ENCODE results near the gene BRSK1. TPM values are rescaled to one million over a fixed set of nuclear protein-coding genes. Genes with fewer than 3 reads are reported as not detected.

Gene BRSK1
- total and polyA plus RNA-seq, 2 of the 13 experiments (the other 11 are each of a cell fraction or from before 2014, with no cell fraction given): 0.18 to 1.2 TPM

- ChIA-PET POLR2A (interaction anchor here (1.8 kb wide), 1 partner anchor 15 kb away, joined by 4 read pairs; the partner anchor contains the start of gene KMT5C), CTCF (ENCODE audit: low intra/inter-chr PET ratio, low total read pairs) (no interaction called here)
- Histone ChIP-seq H3K4me1 (ENCODE audit: insufficient read depth, low read length) (peaks cover 19% of the 10 kb centered on the region), H3K9ac (ENCODE audit: insufficient read depth, low read depth, low read length) (0 out of 2 replicates have a peak overlapping the region, but pooled peaks have one; percentile 29), H4K20me1 (ENCODE audit: insufficient read depth, low read length) (0 out of 2 replicates have a peak, but pooled peaks cover 4% of the 10 kb centered on the region), H3K79me2 (ENCODE audit: insufficient read depth, low read length) (no peaks in the 10 kb centered on the region), H3K27me3 (ENCODE audit: control insufficient read depth in 1 of 2, insufficient read depth in 2 of 2, low read length in 2 of 2) (peaks cover 10 to 62% of the 10 kb centered on the region in 2 experiments; a peak in 4 of 5 replicates), H3K36me3 (replicated peaks in 1 of 2; ENCODE audit: control insufficient read depth in 1 of 2, insufficient read depth in 2 of 2, low read length in 2 of 2) (no peaks in the 10 kb centered on the region), H3K4me3 (replicated peaks in 1 of 3; ENCODE audit: insufficient read depth in 1 of 3, low read depth in 2 of 3, low read length in 3 of 3) (peak overlapping the region; percentile 30 to 74 (median 65)), H3K9me3 (ENCODE audit: low read length) (no peaks in the 10 kb centered on the region), H3K27ac (ENCODE audit: extremely low read length, insufficient read depth, low read length) (no peak overlapping the region), H2AFZ (ENCODE audit: low read length) (no peak overlapping the region), H3K4me2 (ENCODE audit: low read depth, low read length) (peak overlapping the region; percentile 88)
- intact Hi-C loops (cut with micrococcal nuclease; ENCODE audit: unreplicated experiment) (no loop called here), in situ Hi-C loops (cut with HindIII; ENCODE audit: extremely low pct_ligation_motif_present, low pct_unique_long_range_greater_than_20kb) (no loop called here)
- FAIRE-seq (no peak), DNase-seq (ENCODE audit: low spot score) (no peak), ATAC-seq (peak; percentile 75)
- BruUV-seq (replicated peaks): no TSS peak
- WGBS (ENCODE audit: low lambda C conversion rate): under 1% methylated on average over 27 of the region's 72 CpGs
- no peak for TF ChIP-seq SKIL (CRISPR knock-in tag; IDR thresholded peaks at IDR 0.05; ENCODE audit: borderline replicate concordance)
- no peak for TF ChIP-seq MTERF4 (CRISPR knock-in tag; IDR thresholded peaks at IDR 0.05)
- TF ChIP-seq MTF2 (CRISPR knock-in tag; IDR thresholded peaks at IDR 0.05; ENCODE audit: borderline replicate concordance): 0 out of 2 replicates have a peak, but pooled peaks have one; percentile 32
- TF ChIP-seq JUND (CRISPR knock-in tag; IDR thresholded peaks at IDR 0.05): no peak
- TF ChIP-seq SMARCC2 (IDR thresholded peaks at IDR 0.05): no peak
- TF ChIP-seq NCOA1 (CRISPR knock-in tag; IDR thresholded peaks at IDR 0.05): no peak
- peak; percentile 37; the same call in 1 of the 2 replicates for TF ChIP-seq SAP130 (CRISPR knock-in tag; IDR thresholded peaks at IDR 0.05; ENCODE audit: low read depth)
- 0 out of 2 replicates have a peak, but pooled peaks have one; percentile 21 for TF ChIP-seq ZNF441 (CRISPR knock-in tag; IDR thresholded peaks at IDR 0.05; ENCODE audit: borderline replicate concordance)
- TF ChIP-seq MAZ (IDR thresholded peaks at IDR 0.05; ENCODE audit: borderline replicate concordance, low read depth, low read length): no peak
- TF ChIP-seq MAZ (CRISPR knock-in tag; IDR thresholded peaks at IDR 0.05; ENCODE audit: low read depth): 0 out of 2 replicates have a peak, but pooled peaks have one; percentile 29
- TF ChIP-seq HMGXB3 (CRISPR knock-in tag; IDR thresholded peaks at IDR 0.05; ENCODE audit: borderline replicate concordance): no peak
- no peak for TF ChIP-seq MAFK (conservative IDR thresholded peaks at IDR 0.05 in 1 of 2, IDR thresholded peaks at IDR 0.05 in 1 of 2; ENCODE audit: low read length in 2 of 2)
- TF ChIP-seq MXD4 (CRISPR knock-in tag; IDR thresholded peaks at IDR 0.05): no peak
- peak; percentile 22; the same call in 1 of the 2 replicates for TF ChIP-seq ZFX (CRISPR knock-in tag; IDR thresholded peaks at IDR 0.05; ENCODE audit: low read depth)
- 0 out of 2 replicates have a peak, but pooled peaks have one; percentile 15 for TF ChIP-seq SPEN (CRISPR knock-in tag; IDR thresholded peaks at IDR 0.05; ENCODE audit: low read depth)
Measured at GRCh38 chr19:55353803-55354697, 70.3 kb downstream of the BRSK1 start.
